GM21529 (cell line): ENCODE results near the gene AXDND1.

Experiments
- ATAC-seq: cut with Tn5 transposase; IDR thresholded peaks from one replicate; pipeline ENCODE4 v1.9.1; 2021; ENCODE audit not compliant: unreplicated experiment

The AXDND1 gene

GRCh38 chr1:179554427-179554826 lies 188.7 kb downstream of the AXDND1 start:
- ATAC-seq: no peak

- ATAC-seq: no peak
Observed at GRCh38 chr1:179558078-179558477, 192.3 kb downstream of the AXDND1 start.

- no peak for ATAC-seq
Observed at GRCh38 chr1:179575497-179576314, 209.9 kb downstream of the AXDND1 start, which contains the start of gene NPHS2. Gene NPHS2, minus strand, starts transcription at chr1:179575948. Its CDS starts 84 bp downstream, at chr1:179575864.

- ATAC-seq: no peak
Observed at GRCh38 chr1:179576509-179576908, 210.7 kb downstream of the AXDND1 start.

GRCh38 chr1:179583771-179584320 lies 218.1 kb downstream of the AXDND1 start:
- ATAC-seq: no peak

- no peak for ATAC-seq
Observed at GRCh38 chr1:179586107-179586823, 220.5 kb downstream of the AXDND1 start.

GRCh38 chr1:179587336-179587735 lies 221.6 kb downstream of the AXDND1 start:
- ATAC-seq: no peak

GRCh38 chr1:179588425-179589024 lies 222.8 kb downstream of the AXDND1 start:
- no peak for ATAC-seq

- no peak for ATAC-seq
Observed at GRCh38 chr1:179589509-179589908, 223.7 kb downstream of the AXDND1 start.

GRCh38 chr1:179590671-179591070 lies 224.9 kb downstream of the AXDND1 start:
- no peak for ATAC-seq

GRCh38 chr1:179591253-179591591 lies 225.5 kb downstream of the AXDND1 start:
- ATAC-seq: no peak

GRCh38 chr1:179591592-179592580 lies 226.1 kb downstream of the AXDND1 start, which contains the start of gene TDRD5:
Gene TDRD5, plus strand, starts transcription at chr1:179591832. Its CDS starts 784 bp downstream, at chr1:179592616.
- no peak for ATAC-seq

- ATAC-seq: no peak
Observed at GRCh38 chr1:179598631-179599030, 232.9 kb downstream of the AXDND1 start.

GRCh38 chr1:179599623-179600249 lies 234.0 kb downstream of the AXDND1 start:
- ATAC-seq: no peak

GRCh38 chr1:179601093-179601492 lies 235.3 kb downstream of the AXDND1 start:
- ATAC-seq: no peak
